ENCODE results near the gene TAP2.

TAP2 gene

DNA sequence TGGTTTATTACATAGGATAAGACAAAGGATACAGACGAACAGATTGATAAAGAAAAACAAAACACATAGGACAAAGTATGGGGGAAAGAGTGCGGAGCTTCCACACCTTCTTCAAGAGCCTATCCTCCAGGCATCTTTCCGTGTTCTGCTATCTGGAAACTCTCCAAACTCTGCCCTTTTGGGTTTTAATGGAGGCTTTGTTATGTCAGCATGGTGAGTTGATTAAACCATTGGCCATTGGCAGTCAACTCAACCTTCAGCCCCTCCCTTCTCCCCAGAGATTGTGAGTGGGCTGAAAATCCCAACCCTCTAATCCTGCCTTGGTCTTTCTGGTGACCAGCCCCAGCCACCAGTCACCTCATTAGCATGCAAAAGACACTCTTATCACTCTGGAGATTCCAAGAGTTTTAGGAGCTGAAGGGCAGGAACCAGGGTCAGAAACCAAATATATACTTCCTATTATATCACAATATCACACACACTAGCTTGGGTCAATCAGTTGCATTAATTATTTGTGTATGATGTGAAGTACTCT lies 45.6 kb downstream of the TAP2 start:
- peaks cover 77% of the 10 kb centered on the region for H3K27me3 ChIP-seq (ENCODE audit: insufficient read depth, low read length)
- H2AFZ ChIP-seq (ENCODE audit: low read length, unreplicated experiment): no peak overlapping the region
- H3K4me1 ChIP-seq (ENCODE audit: control insufficient read depth, insufficient read depth, low read length, unreplicated experiment): peaks cover 4% of the 10 kb centered on the region
- no peaks in the 10 kb centered on the region for H3K36me3 ChIP-seq (ENCODE audit: insufficient read depth, low read length)
- no peak overlapping the region for H3K4me3 ChIP-seq (ENCODE audit: low read depth, low read length)
- no peak overlapping the region for H3K27ac ChIP-seq (ENCODE audit: low read depth, low read length)
- no peaks in the 10 kb centered on the region for H3K79me2 ChIP-seq (ENCODE audit: control insufficient read depth, insufficient read depth, low read length, unreplicated experiment)

GRCh38 chr6:32790306-32790705 lies 48.2 kb downstream of the TAP2 start:
- Histone ChIP-seq H3K36me3 (ENCODE audit: insufficient read depth, low read length) (no peaks in the 10 kb centered on the region), H3K79me2 (ENCODE audit: control insufficient read depth, insufficient read depth, low read length, unreplicated experiment) (no peaks in the 10 kb centered on the region), H3K27ac (ENCODE audit: low read depth, low read length) (no peak overlapping the region), H3K27me3 (ENCODE audit: insufficient read depth, low read length) (peaks cover 82% of the 10 kb centered on the region), H3K4me3 (ENCODE audit: low read depth, low read length) (no peak overlapping the region), H2AFZ (ENCODE audit: low read length, unreplicated experiment) (no peak overlapping the region), H3K4me1 (ENCODE audit: control insufficient read depth, insufficient read depth, low read length, unreplicated experiment) (no peaks in the 10 kb centered on the region)

Measured in ACC112 (cell line).